ENCODE results near the gene LBH.

LBH gene

DNA sequence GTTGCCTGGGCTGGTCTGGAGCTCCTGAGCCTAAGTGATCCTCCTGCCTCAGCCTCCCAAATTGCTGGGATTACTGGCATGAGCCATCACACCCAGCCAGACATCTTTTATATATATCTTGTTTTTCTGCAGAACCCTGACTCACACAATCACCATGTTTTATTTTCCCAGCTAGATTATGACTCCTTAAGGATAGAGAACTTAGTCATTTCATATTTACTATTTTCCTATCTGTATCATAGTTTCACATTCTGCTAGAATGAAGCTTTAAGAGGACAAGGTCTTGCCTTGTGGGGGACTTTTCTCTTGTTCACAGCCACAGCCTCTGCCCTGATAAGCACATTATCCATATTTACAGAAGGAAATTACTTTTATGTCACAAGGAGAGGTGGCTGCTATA lies 73.9 kb downstream of the LBH start:
- no peak for DNase-seq (ENCODE audit: low read depth)

- no peak for DNase-seq (ENCODE audit: low read depth)
Observed at GRCh38 chr2:30306522-30306921, 75.2 kb downstream of the LBH start.

DNA sequence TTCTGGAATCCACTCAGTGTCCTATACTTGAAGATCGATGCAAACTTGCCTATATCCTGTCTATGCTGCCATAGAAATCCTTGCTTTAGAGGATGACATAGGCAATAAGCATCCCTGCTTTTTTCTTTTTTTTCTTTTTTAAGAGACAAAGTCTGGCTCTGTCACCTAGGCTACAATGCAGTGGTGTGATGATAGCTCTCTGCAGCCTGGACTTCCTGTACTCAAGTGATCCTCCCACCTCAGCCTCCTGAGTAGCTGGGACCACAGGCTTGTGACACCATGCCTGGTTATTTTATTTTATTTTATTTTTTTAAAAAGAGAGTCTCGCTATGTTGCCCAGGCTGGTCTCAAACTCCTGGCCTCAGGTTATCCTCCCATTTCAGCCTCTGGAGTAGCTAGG lies 76.9 kb downstream of the LBH start:
- DNase-seq (ENCODE audit: low read depth) = no peak
